ENCODE data around the gene CHST3.
"Not testable (repeated sequence)": the region's sequence is repeated elsewhere in the genome, so short reads cannot be mapped to it uniquely, and the experiment has no call there.

The CHST3 gene

GRCh38 chr10:71965623-71966022 lies 1.4 kb downstream of the CHST3 start:
- H3K4me1 ChIP-seq (ENCODE audit: low read depth, poor library complexity, severe bottlenecking): no peaks in the 10 kb centered on the region
- no peaks in the 10 kb centered on the region for H3K36me3 ChIP-seq (ENCODE audit: insufficient read depth)
- no peak overlapping the region for H3K27ac ChIP-seq
- H3K79me2 ChIP-seq (ENCODE audit: insufficient read depth, low read depth): no peaks in the 10 kb centered on the region
- H4K20me1 ChIP-seq (ENCODE audit: insufficient read depth): no peaks in the 10 kb centered on the region
- H3K4me3 ChIP-seq (IDR thresholded peaks at IDR 0.05; ENCODE audit: insufficient read depth, low read depth, low read length): no peak overlapping the region
- no peak overlapping the region for H3K9ac ChIP-seq
- no peaks in the 10 kb centered on the region; the same call in 1 of the 2 replicates for H3K27me3 ChIP-seq (ENCODE audit: insufficient read depth, low read depth)
- H2AFZ ChIP-seq (ENCODE audit: low read depth): no peak overlapping the region
- TF ChIP-seq CTCF (conservative IDR thresholded peaks at IDR 0.05; ENCODE audit: low read depth, low read length): no peak
- no peak overlapping the region for H3K4me2 ChIP-seq

GRCh38 chr10:71966046-71967004 lies 2.1 kb downstream of the CHST3 start:
- no peak overlapping the region for H3K4me2 ChIP-seq
- H3K9ac ChIP-seq: no peak overlapping the region
- H3K4me1 ChIP-seq (ENCODE audit: low read depth, poor library complexity, severe bottlenecking): no peaks in the 10 kb centered on the region

GRCh38 chr10:71967958-71968357 lies 3.8 kb downstream of the CHST3 start:
- H3K9ac ChIP-seq; H3K4me2 ChIP-seq; H4K20me1 ChIP-seq (ENCODE audit: insufficient read depth); H3K27ac ChIP-seq; H3K79me2 ChIP-seq (ENCODE audit: insufficient read depth, low read depth); H3K4me1 ChIP-seq (ENCODE audit: low read depth, poor library complexity, severe bottlenecking); H3K4me3 ChIP-seq (IDR thresholded peaks at IDR 0.05; ENCODE audit: insufficient read depth, low read depth, low read length); H3K36me3 ChIP-seq (ENCODE audit: insufficient read depth); H2AFZ ChIP-seq (ENCODE audit: low read depth); H3K27me3 ChIP-seq (ENCODE audit: insufficient read depth, low read depth): not testable (repeated sequence)

More at GRCh38 chr10:71966046-71967004, 2.1 kb downstream of the CHST3 start:
- Histone ChIP-seq H3K36me3 (ENCODE audit: insufficient read depth) (no peaks in the 10 kb centered on the region), H2AFZ (ENCODE audit: low read depth) (no peak overlapping the region), H3K27me3 (ENCODE audit: insufficient read depth, low read depth) (no peaks in the 10 kb centered on the region; the same call in 1 of the 2 replicates), H3K79me2 (ENCODE audit: insufficient read depth, low read depth) (no peaks in the 10 kb centered on the region), H3K27ac (no peak overlapping the region), H4K20me1 (ENCODE audit: insufficient read depth) (no peaks in the 10 kb centered on the region), H3K4me3 (IDR thresholded peaks at IDR 0.05; ENCODE audit: insufficient read depth, low read depth, low read length) (no peak overlapping the region)
- no peak for TF ChIP-seq CTCF (conservative IDR thresholded peaks at IDR 0.05; ENCODE audit: low read depth, low read length)

GRCh38 chr10:71968553-71969474 lies 4.6 kb downstream of the CHST3 start:
- Histone ChIP-seq H3K27ac (no peak overlapping the region), H3K4me2 (no peak overlapping the region), H3K4me3 (IDR thresholded peaks at IDR 0.05; ENCODE audit: insufficient read depth, low read depth, low read length) (no peak overlapping the region), H3K4me1 (ENCODE audit: low read depth, poor library complexity, severe bottlenecking) (no peaks in the 10 kb centered on the region), H3K27me3 (ENCODE audit: insufficient read depth, low read depth) (no peaks in the 10 kb centered on the region; the same call in 1 of the 2 replicates), H3K9ac (no peak overlapping the region), H3K79me2 (ENCODE audit: insufficient read depth, low read depth) (no peaks in the 10 kb centered on the region), H3K36me3 (ENCODE audit: insufficient read depth) (no peaks in the 10 kb centered on the region), H4K20me1 (ENCODE audit: insufficient read depth) (no peaks in the 10 kb centered on the region), H2AFZ (ENCODE audit: low read depth) (no peak overlapping the region)
- TF ChIP-seq CTCF (conservative IDR thresholded peaks at IDR 0.05; ENCODE audit: low read depth, low read length): no peak
